PC-3 (cell line): ENCODE measurements around the gene ITSN1.

Source experiments
- CTCF ChIP-seq: fragments of 300-600 bp; sonication (generic); conservative IDR thresholded peaks from 2 replicates; pipeline ENCODE4 v1.5.1; 2017; ENCODE audit warnings: antibody characterized with exemption, low read depth, mild to moderate bottlenecking, low read length
- EZH2 ChIP-seq: fragments of 300-600 bp; sonication (generic); IDR thresholded peaks from one replicate; pipeline ENCODE4 v1.6.1; 2017; ENCODE audit warnings: antibody characterized with exemption, mild to moderate bottlenecking, low read length; ENCODE audit not compliant: unreplicated experiment

- TF ChIP-seq CTCF: no peak
- TF ChIP-seq EZH2: no peak
Measured at GRCh38 chr21:33886321-33886720, 244.0 kb downstream of the ITSN1 start.
